ENCODE data around the gene C19orf33.

Gene C19orf33

DNA sequence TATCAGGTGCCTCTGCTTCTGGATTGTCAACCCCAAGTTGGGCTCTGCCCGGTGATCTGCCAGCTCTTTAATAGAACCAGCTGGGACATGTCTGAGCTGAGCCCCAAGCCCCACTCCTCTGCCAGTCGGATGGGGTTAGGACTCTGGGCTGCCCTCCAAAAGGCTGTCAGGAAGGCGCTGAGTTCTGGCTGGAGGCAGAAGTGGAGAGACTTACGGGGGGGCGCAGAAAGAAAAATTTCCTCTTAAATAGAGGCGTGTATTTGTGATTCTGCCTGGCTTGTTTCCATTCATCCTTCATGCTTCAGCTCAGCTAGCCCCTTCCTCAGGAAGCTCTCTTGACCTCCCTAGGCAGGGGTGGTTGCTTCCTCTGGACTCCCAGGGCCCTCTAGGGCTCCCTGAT is 14.6 kb downstream of the C19orf33 start:
- DNase-seq (ENCODE audit: low read depth in 1 of 2, low spot score in 1 of 2): no peak
- TF ChIP-seq, protein P1, sequence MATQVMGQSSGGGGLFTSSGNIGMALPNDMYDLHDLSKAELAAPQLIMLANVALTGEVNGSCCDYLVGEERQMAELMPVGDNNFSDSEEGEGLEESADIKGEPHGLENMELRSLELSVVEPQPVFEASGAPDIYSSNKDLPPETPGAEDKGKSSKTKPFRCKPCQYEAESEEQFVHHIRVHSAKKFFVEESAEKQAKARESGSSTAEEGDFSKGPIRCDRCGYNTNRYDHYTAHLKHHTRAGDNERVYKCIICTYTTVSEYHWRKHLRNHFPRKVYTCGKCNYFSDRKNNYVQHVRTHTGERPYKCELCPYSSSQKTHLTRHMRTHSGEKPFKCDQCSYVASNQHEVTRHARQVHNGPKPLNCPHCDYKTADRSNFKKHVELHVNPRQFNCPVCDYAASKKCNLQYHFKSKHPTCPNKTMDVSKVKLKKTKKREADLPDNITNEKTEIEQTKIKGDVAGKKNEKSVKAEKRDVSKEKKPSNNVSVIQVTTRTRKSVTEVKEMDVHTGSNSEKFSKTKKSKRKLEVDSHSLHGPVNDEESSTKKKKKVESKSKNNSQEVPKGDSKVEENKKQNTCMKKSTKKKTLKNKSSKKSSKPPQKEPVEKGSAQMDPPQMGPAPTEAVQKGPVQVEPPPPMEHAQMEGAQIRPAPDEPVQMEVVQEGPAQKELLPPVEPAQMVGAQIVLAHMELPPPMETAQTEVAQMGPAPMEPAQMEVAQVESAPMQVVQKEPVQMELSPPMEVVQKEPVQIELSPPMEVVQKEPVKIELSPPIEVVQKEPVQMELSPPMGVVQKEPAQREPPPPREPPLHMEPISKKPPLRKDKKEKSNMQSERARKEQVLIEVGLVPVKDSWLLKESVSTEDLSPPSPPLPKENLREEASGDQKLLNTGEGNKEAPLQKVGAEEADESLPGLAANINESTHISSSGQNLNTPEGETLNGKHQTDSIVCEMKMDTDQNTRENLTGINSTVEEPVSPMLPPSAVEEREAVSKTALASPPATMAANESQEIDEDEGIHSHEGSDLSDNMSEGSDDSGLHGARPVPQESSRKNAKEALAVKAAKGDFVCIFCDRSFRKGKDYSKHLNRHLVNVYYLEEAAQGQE (IDR thresholded peaks at IDR 0.05; ENCODE audit: insufficient replicate concordance, low read depth): no peak
- TF ChIP-seq GABPA (IDR thresholded peaks at IDR 0.05; ENCODE audit: low read depth) (no peak), POLR2AphosphoS5 (IDR thresholded peaks at IDR 0.05; ENCODE audit: low read depth) (no peak)
- H3K4me3 ChIP-seq (replicated peaks; ENCODE audit: insufficient read depth, low read length): no peak overlapping the region
- no peaks in the 10 kb centered on the region for H3K27me3 ChIP-seq (ENCODE audit: insufficient read depth, poor library complexity, severe bottlenecking)
- H3K27ac ChIP-seq (replicated peaks): no peak overlapping the region

DNA sequence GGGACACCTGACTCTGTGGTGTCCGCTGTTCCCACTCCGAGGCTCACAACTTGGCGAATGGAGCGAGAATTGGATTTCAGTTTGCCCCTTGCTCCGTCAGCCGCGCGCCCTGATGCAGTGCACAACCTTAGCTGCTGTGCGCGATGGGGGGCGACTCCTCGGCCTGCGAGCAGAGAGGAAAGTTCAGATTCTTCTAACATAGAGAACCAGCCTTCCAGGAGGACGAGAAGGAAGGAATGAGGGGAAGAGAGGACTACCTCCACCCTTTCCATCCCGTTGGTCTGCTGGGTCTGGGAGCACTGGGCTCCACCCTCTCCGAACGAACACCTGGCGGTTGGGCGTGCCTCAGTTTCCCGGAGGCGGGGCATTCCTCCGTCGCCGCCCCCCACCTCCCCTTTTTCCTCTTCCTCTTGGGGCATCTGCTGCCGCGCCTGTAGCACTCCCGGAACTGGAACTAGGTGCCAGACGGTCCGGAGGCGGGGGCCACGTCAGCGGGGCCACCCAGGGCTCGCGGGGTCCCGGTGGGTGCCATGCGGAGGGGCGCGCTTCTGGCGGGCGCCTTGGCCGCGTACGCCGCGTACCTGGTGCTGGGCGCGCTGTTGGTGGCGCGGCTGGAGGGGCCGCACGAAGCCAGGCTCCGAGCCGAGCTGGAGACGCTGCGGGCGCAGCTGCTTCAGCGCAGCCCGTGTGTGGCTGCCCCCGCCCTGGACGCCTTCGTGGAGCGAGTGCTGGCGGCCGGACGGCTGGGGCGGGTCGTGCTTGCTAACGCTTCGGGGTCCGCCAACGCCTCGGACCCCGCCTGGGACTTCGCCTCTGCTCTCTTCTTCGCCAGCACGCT is 15.6 kb downstream of the C19orf33 start, which contains the start of gene KCNK6:
TSS of gene KCNK6 (plus strand) at position 425 of the 838 bp plus-strand sequence. CDS start at position 531, 106 bp downstream.
- peak; percentile 22 to 74 for DNase-seq (ENCODE audit: low read depth in 1 of 2, low spot score in 1 of 2)
- TF ChIP-seq, protein P1 (IDR thresholded peaks at IDR 0.05; ENCODE audit: insufficient replicate concordance, low read depth): no peak
- TF ChIP-seq SPI1 (IDR thresholded peaks at IDR 0.05; ENCODE audit: borderline replicate concordance, low read depth) (no peak), GABPA (IDR thresholded peaks at IDR 0.05; ENCODE audit: low read depth) (no peak), POLR2AphosphoS5 (IDR thresholded peaks at IDR 0.05; ENCODE audit: low read depth) (no peak)
- TF ChIP-seq, protein P2, sequence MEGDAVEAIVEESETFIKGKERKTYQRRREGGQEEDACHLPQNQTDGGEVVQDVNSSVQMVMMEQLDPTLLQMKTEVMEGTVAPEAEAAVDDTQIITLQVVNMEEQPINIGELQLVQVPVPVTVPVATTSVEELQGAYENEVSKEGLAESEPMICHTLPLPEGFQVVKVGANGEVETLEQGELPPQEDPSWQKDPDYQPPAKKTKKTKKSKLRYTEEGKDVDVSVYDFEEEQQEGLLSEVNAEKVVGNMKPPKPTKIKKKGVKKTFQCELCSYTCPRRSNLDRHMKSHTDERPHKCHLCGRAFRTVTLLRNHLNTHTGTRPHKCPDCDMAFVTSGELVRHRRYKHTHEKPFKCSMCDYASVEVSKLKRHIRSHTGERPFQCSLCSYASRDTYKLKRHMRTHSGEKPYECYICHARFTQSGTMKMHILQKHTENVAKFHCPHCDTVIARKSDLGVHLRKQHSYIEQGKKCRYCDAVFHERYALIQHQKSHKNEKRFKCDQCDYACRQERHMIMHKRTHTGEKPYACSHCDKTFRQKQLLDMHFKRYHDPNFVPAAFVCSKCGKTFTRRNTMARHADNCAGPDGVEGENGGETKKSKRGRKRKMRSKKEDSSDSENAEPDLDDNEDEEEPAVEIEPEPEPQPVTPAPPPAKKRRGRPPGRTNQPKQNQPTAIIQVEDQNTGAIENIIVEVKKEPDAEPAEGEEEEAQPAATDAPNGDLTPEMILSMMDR (IDR thresholded peaks at IDR 0.05; ENCODE audit: insufficient read depth, low read length): no peak
- Histone ChIP-seq H3K27ac (replicated peaks) (no peak within 1 kb of the TSS), H3K27me3 (ENCODE audit: insufficient read depth, poor library complexity, severe bottlenecking) (no peaks in the 10 kb centered on the region), H3K4me3 (replicated peaks; ENCODE audit: insufficient read depth, low read length) (peak within 1 kb of the TSS; percentile 50)

DNA sequence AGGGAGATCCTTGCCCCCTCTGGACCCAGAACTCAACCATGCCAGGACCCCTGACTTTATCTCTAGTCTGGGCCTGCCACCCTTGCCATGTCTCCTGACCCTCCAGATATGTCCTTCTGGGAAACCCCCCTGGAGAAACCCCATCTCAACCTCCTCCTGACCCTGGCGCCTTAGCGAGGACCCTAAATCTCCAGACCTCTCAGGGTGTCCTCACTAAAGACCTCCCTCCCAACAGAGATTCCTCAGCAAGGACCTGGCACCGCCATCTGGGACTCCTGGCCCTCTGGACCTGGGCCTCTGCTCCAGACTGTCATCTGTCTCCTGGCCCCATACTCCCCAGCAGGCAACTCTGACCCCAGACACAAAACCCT is 16.9 kb downstream of the C19orf33 start:
- TF ChIP-seq, protein P2 (IDR thresholded peaks at IDR 0.05; ENCODE audit: insufficient read depth, low read length): no peak
- TF ChIP-seq POLR2AphosphoS5 (IDR thresholded peaks at IDR 0.05; ENCODE audit: low read depth) (no peak), GABPA (IDR thresholded peaks at IDR 0.05; ENCODE audit: low read depth) (no peak), SPI1 (IDR thresholded peaks at IDR 0.05; ENCODE audit: borderline replicate concordance, low read depth) (no peak)
- TF ChIP-seq, protein P1 (IDR thresholded peaks at IDR 0.05; ENCODE audit: insufficient replicate concordance, low read depth): no peak
- H3K27ac ChIP-seq (replicated peaks): no peak overlapping the region
- no peak for DNase-seq (ENCODE audit: low read depth in 1 of 2, low spot score in 1 of 2)
- no peaks in the 10 kb centered on the region for H3K27me3 ChIP-seq (ENCODE audit: insufficient read depth, poor library complexity, severe bottlenecking)
- H3K4me3 ChIP-seq (replicated peaks; ENCODE audit: insufficient read depth, low read length): no peak overlapping the region
